Stimulated activated CD4-positive, alpha-beta T cell treated with anti-CD3 and anti-CD28 coated beads, Interleukin-4, amount 100 ng/mL, for 4 hours (primary cell): ENCODE results near the gene OVAAL.
"Not testable (repeated sequence)": the region's sequence is repeated elsewhere in the genome, so short reads cannot be mapped to it uniquely, and the experiment has no call there.

Experiments
- DNase-seq, 2 experiments: peaks; one replicate each; pipeline ENCODE4 v3.0.0-alpha.2; 2020

Gene OVAAL

GRCh38 chr1:180540697-180541594 is 17.8 kb upstream of the OVAAL start:
- no peak for DNase-seq

- DNase-seq = no peak
Measured at GRCh38 chr1:180542113-180542837, 16.5 kb upstream of the OVAAL start.

- DNase-seq = no peak
Measured at GRCh38 chr1:180542838-180543145, 16.0 kb upstream of the OVAAL start.

- DNase-seq = no peak
Measured at GRCh38 chr1:180544050-180544449, 14.7 kb upstream of the OVAAL start.

- no peak for DNase-seq
Measured at GRCh38 chr1:180545991-180546390, 12.8 kb upstream of the OVAAL start.

- DNase-seq = no peak
Measured at GRCh38 chr1:180548686-180549317, 10.0 kb upstream of the OVAAL start.

- DNase-seq = not testable (repeated sequence)
Measured at GRCh38 chr1:180549770-180550169, 9.0 kb upstream of the OVAAL start.

GRCh38 chr1:180550241-180550640 is 8.5 kb upstream of the OVAAL start:
- no peak for DNase-seq

- no peak for DNase-seq
Measured at GRCh38 chr1:180551997-180552396, 6.8 kb upstream of the OVAAL start.

GRCh38 chr1:180553046-180553445 is 5.7 kb upstream of the OVAAL start:
- DNase-seq = not testable (repeated sequence)

- DNase-seq = no peak
Measured at GRCh38 chr1:180555411-180555810, 3.4 kb upstream of the OVAAL start.

- no peak for DNase-seq
Measured at GRCh38 chr1:180560200-180560867, 1.6 kb downstream of the OVAAL start.

GRCh38 chr1:180560868-180561600 is 2.3 kb downstream of the OVAAL start:
- no peak for DNase-seq

- DNase-seq = no peak
Measured at GRCh38 chr1:180562640-180563025, 3.9 kb downstream of the OVAAL start.

GRCh38 chr1:180563026-180563827 is 4.5 kb downstream of the OVAAL start:
- DNase-seq = no peak

- no peak for DNase-seq
Measured at GRCh38 chr1:180565121-180565871, 6.5 kb downstream of the OVAAL start.

GRCh38 chr1:180566026-180566425 is 7.3 kb downstream of the OVAAL start:
- DNase-seq = no peak

- DNase-seq = no peak
Measured at GRCh38 chr1:180566495-180566894, 7.7 kb downstream of the OVAAL start.

- no peak for DNase-seq
Measured at GRCh38 chr1:180567654-180568053, 8.9 kb downstream of the OVAAL start.

GRCh38 chr1:180568184-180568583 is 9.4 kb downstream of the OVAAL start:
- no peak for DNase-seq
